Middle frontal gyrus (tissue), 1 donor: ENCODE measurements around the gene PAX8.

Experiments
- DNase-seq: peaks from one replicate; pipeline ENCODE4 v3.0.0-alpha.2; 2015; ENCODE audit warnings: low spot score; ENCODE audit errors: extremely low spot score

PAX8 gene

GRCh38 chr2:113207021-113207420 is 71.7 kb downstream of the PAX8 start:
- no peak for DNase-seq

- no peak for DNase-seq
Observed at GRCh38 chr2:113206251-113206650, 72.5 kb downstream of the PAX8 start.

DNA sequence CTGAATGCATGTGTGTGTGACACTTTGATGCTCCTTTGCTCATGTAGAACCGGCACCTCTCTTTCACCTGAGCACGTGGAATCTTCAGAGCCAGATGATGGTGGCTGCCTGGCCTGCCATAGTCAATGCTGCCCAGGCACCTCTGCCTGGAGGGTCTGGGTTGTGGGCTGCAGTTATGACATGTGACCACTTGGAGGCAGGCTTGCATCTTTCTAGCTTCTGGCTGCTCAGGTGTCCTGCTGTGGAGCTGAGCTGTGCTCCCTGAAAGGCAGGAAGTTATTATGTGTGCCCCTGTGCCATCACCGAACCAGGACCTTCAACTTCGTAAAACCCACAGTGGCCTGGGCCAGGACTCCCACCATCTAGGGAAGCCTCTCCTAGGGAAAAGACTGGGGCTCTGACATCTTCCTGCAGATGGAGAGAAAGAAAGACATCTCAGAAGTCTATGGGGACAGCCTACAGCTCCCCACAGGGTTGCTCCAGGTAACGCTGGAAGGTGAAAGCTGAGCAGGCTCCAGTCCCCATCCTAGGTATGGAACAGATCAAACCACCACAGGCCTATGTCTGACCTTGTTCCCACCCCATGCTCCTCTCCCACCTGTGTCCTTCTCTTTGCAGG is 74.7 kb downstream of the PAX8 start:
- DNase-seq, result peak; percentile 53

DNA sequence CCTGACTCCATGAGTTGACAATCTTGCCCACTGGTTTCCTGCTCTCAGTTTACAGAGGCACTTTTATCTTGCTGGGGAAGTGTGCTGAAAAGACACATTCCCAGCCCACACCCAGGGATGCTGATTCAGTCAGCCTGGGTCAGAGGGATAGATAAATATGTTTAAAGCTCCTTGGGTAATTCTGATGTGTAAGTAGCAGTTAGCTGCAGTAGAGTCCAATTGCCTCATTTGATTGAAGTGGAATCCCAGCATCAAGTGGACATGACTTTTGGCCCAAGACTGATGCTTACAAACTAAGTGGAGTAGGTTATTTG is 75.5 kb downstream of the PAX8 start:
- no peak for DNase-seq

DNA sequence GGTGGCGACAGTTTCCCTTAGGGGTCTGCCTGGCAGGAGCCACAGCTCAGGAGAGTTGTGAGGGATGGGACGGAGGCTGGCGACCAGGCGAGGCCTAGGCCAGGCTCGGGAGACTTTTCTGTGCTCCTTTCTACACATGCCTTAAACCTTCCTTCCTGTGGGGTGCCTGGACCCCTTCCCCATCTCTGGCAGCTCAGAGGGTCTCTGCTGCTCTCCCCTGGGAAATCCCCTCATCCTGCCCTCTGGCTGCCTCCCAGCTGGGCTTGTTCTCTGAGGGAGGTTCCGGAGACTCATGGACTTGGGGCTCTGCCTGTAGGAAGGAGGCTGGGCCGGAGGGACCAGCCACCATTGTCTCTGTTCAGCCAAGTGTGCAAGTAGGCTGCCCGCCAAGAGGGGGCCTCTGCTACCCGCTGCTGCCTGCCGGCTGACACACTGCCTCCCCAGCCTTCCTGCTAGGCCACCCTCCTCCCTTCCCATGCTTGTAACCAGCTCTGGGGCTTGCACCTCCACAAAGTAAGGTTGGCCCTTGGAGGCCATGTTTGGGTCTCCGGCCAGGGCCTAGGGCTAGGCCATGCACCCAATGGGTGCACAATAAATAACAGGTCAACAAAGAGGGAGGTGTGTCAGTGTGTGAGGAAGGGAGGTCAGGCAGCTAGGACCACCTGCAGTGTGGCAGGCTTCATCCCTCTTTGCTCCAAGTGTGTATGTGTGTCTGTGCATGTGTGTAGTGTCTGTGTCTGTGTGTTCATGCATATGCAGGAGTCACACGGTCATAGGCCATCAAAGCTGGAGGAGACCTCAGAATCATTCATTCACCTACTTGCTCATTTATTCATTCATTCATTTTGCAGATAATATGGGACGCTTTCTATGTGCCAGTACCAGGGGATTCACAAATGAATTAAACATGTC is 76.2 kb downstream of the PAX8 start:
- no peak for DNase-seq

GRCh38 chr2:113201496-113202304 is 77.0 kb downstream of the PAX8 start:
- DNase-seq, result no peak

- DNase-seq, result no peak
Observed at GRCh38 chr2:113200736-113201490, 77.8 kb downstream of the PAX8 start.

DNA sequence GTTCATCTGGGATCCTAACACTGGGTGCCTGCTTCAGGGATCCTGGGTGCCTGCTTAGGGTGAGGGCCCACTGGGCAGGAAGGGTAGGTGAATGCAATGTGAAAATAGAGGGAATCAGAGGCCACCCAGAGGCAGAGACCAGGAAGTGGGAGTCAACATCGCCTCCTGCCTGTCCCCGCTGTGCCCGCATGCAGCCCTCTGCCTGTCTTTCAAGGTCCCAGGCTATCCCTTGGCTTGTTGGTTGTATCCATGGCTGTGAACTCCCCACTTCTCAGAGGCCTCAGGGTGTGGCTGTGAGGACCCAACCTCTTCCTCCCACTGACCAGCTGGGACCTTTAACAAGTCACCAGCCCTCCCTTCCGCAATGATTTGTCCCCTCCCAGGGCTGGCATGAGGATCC is 78.5 kb downstream of the PAX8 start:
- no peak for DNase-seq

- peak; percentile 67 for DNase-seq
Observed at GRCh38 chr2:113198790-113199612, 79.7 kb downstream of the PAX8 start.

- DNase-seq, result no peak
Observed at GRCh38 chr2:113198048-113198789, 80.5 kb downstream of the PAX8 start.

DNA sequence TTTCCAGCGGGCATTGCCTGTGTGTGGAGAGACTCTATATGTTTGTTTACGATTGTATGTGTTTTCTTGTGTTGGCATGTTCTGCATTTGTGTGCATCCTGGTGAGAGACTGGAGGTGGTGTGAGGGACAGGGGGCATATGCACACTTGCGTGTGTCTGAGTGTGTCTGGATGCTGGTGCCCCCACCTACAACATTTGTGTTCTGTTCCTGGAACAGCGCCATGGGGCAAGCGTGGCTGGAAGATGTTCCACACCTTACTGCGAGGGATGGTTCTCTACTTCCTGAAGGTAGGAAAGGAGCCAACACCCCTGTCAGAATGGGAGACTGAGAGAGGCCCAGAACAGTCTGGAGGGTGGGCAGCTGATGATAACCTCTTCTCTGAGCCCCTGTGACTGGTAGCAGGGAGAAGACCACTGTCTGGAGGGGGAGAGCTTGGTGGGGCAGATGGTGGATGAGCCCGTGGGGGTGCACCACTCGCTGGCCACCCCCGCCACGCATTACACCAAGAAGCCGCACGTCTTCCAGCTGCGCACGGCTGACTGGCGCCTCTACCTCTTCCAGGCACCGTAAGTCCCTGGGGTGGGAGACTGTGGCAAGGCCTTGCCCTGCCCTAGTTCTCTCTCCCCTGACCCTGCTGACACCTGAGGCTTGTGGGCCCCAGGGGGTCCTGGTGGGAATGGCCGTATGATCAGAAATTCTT is 81.2 kb downstream of the PAX8 start:
- DNase-seq, result no peak

GRCh38 chr2:113196839-113197238 is 81.9 kb downstream of the PAX8 start:
- no peak for DNase-seq

GRCh38 chr2:113195923-113196501 is 82.7 kb downstream of the PAX8 start:
- DNase-seq, result no peak

DNA sequence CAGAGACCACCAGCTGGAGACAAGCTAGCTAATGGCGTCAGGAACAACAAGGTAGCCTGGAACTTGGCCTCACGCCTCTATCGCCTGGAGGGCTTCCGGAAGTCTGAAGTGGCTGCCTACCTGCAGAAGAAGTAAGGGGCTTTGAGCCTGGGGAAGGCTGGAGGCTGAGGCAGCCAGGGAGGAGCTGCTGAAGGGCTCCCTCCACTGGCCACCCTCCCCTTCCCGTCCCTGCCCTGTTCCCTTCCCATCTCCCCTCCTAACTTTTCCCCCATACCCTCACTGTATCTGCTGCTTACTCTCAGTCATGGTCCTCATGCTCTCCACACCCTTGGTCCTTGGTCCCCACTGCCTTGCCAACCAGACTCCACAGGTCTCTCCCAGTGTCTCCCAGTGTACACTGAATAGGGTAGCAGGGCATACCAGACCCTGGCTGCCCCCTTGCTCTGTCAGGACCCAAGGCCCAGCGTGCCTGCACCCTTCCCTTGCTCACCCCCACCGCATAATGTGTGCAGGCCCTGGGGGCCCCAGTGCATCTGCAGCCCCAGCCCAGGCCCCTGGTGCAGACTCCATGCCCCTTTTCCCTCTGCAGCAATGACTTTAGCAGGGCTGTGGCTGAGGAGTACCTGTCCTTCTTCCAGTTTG is 86.1 kb downstream of the PAX8 start:
- no peak for DNase-seq

- no peak for DNase-seq
Observed at GRCh38 chr2:113190871-113191270, 87.8 kb downstream of the PAX8 start.

DNA sequence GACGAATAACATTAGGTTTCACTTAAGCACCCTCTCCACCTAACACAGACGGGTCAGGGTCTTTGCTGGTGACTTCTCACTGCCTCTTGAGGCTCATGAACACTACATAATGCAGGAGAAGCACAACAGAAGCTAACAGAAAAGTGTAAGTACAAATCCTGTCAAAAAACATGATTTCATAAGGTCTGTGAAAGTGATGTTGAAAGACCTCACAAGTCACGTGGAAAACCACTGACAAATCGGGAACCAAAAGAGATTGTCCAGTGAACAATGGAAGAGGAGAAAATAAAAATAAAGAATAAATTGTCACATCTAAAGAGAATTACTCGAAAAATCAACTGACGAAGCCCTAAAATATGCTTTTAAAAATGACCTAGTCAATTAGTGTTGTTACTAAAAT is 91.0 kb downstream of the PAX8 start:
- no peak for DNase-seq

- DNase-seq, result no peak
Observed at GRCh38 chr2:113186433-113186796, 92.3 kb downstream of the PAX8 start.

DNA sequence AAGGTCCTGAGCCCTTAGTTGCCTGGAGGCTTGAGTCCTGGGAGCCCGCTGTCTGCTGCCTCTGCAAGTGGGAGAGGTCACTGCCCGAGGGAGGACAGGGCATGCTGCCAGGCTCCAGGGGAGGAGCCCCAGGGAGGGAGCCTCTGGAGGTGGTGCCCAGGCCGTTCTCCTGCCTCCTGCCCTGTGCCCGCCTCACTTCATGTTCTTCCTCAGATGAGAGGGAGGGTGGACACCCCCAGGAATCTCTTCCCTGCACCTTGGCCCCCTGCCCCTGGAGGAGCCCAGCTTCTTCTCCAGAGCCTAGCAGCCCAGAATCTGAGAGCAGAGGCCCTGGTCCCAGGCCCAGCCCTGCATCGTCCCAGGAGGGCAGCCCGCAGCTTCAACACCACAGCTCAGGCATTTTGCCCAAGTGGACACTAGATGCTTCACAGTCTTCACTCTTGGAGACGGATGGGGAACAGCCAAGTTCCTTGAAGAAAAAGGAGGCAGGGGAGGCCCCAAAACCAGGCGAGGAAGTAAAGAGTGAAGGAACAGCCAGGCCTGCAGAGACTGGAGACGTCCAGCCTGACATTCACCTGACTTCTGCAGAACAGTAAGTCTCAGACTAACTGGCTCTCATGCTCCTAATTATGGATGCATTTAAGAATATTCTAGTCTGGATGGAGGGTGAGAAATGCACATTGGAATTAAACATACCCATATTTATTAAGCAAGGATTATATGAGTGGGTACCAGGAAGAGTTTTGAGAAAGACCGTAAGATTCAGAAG is 92.9 kb downstream of the PAX8 start:
- no peak for DNase-seq
